ENCODE data around the gene SLC12A7.

- TF ChIP-seq SIN3A (IDR thresholded peaks at IDR 0.05; ENCODE audit: borderline replicate concordance, insufficient read depth, low read length) (no peak), TAF1 (IDR thresholded peaks at IDR 0.05; ENCODE audit: borderline replicate concordance, insufficient read depth, low read length) (no peak), POLR2AphosphoS5 (IDR thresholded peaks at IDR 0.05; ENCODE audit: low read depth, low read length) (no peak)
Observed at GRCh38 chr5:1002271-1002546, 109.7 kb downstream of the SLC12A7 start.

Measured in PFSK-1 (cell line).